MM.1S (cell line): ENCODE results near the gene EAF1.
"Not testable (repeated sequence)": the region's sequence is repeated elsewhere in the genome, so short reads cannot be mapped to it uniquely, and the experiment has no call there.

Experiments
- DNase-seq: peaks from one replicate; pipeline ENCODE4 v3.0.0-alpha.2; 2015
- H2AFZ ChIP-seq: fragments of 300-600 bp; sonication (generic); 2 replicates; pipeline ENCODE4 v1.6.0; 2016; ENCODE audit warnings: antibody characterized with exemption, low read length
- H3F3A ChIP-seq: fragments of 300-600 bp; sonication (generic); 2 replicates; pipeline ENCODE4 v1.6.1; 2016; ENCODE audit warnings: mild to moderate bottlenecking, antibody characterized with exemption, low read length, moderate library complexity, mixed read lengths; ENCODE audit not compliant: insufficient read depth
- H3K27ac ChIP-seq: fragments of 300-600 bp; sonication (generic); 2 replicates; pipeline ENCODE4 v1.5.1; 2016; ENCODE audit warnings: mild to moderate bottlenecking, low read length
- H3K27me3 ChIP-seq: fragments of 300-600 bp; sonication (generic); replicated peaks from 2 replicates; pipeline ENCODE4 v1.6.0; 2016; ENCODE audit warnings: low read length; ENCODE audit not compliant: insufficient read depth
- H3K36me3 ChIP-seq: fragments of 300-600 bp; sonication (generic); replicated peaks from 2 replicates; pipeline ENCODE4 v1.6.1; 2016; ENCODE audit warnings: mild to moderate bottlenecking, low read length, mixed read lengths; ENCODE audit not compliant: insufficient read depth
- H3K4me1 ChIP-seq: fragments of 300-600 bp; sonication (generic); 2 replicates; pipeline ENCODE4 v1.6.1; 2016; ENCODE audit warnings: low read length, mixed read lengths
- H3K4me2 ChIP-seq: fragments of 300-600 bp; sonication (generic); 2 replicates; pipeline ENCODE4 v1.6.0; 2016; ENCODE audit warnings: low read depth, low read length
- H3K4me3 ChIP-seq: fragments of 300-600 bp; sonication (generic); 2 replicates; pipeline ENCODE4 v1.5.1; 2016; ENCODE audit warnings: low read length, mixed read lengths
- H3K79me2 ChIP-seq: fragments of 300-600 bp; sonication (generic); 2 replicates; pipeline ENCODE4 v1.6.1; 2016; ENCODE audit warnings: mixed run types, low read length, mixed read lengths
- H3K9ac ChIP-seq: fragments of 300-600 bp; sonication (generic); 2 replicates; pipeline ENCODE4 v1.6.1; 2016; ENCODE audit warnings: low read length, mixed read lengths
- H3K9me2 ChIP-seq: fragments of 300-600 bp; sonication (generic); replicated peaks from 2 replicates; pipeline ENCODE4 v1.6.1; 2016; ENCODE audit warnings: mild to moderate bottlenecking, low read length, mixed read lengths; ENCODE audit not compliant: insufficient read depth
- H3K9me3 ChIP-seq: fragments of 300-600 bp; sonication (generic); replicated peaks from 2 replicates; pipeline ENCODE4 v1.6.1; 2016; ENCODE audit warnings: mild to moderate bottlenecking, low read length, mixed read lengths; ENCODE audit not compliant: insufficient read depth
- H4K20me1 ChIP-seq: fragments of 300-600 bp; sonication (generic); 2 replicates; pipeline ENCODE4 v1.6.1; 2016; ENCODE audit warnings: mild to moderate bottlenecking, low read length, moderate library complexity, mixed read lengths; ENCODE audit not compliant: insufficient read depth
- EZH2 ChIP-seq: fragments of 300-600 bp; sonication (generic); optimal IDR thresholded peaks from 2 replicates; pipeline ENCODE3; 2017; ENCODE audit warnings: low read depth, mild to moderate bottlenecking, antibody characterized with exemption, low read length, mixed read lengths
- EZH2phosphoT487 ChIP-seq: fragments of 300-600 bp; sonication (generic); IDR thresholded peaks from 2 replicates; pipeline ENCODE4 v1.6.1; 2018; ENCODE audit warnings: antibody characterized with exemption, low read length
- TF ChIP-seq, protein P1 (sequence below): fragments of 300-600 bp; sonication (generic); IDR thresholded peaks from 2 replicates; pipeline ENCODE4 v1.5.1; 2016; ENCODE audit warnings: antibody characterized with exemption, low read length, mixed read lengths

Gene EAF1

DNA sequence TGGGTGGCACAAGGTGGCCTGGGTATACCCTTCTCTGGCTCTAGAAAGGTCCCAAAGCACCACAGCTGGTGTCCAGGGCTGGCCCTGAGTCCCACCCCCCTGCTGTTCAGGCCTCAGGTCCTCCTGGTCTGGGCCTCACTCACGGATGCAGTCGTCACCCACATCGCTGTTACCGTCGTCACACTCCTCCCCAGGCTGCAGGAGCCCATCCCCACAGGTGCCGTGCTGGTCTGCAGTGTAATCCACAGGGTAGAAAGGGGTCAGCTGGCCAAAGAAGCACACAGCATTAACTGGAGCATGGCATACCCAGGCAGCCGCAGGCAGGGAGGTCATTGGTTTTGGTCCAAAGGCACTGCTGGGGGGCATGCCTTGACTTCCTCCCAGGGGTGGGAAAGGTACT is 28.4 kb downstream of the EAF1 start:
- Histone ChIP-seq H3K4me3 (no peak overlapping the region), H3K9ac (no peak overlapping the region), H4K20me1 (no peaks in the 10 kb centered on the region), H3K4me2 (no peak overlapping the region), H3K9me3 (no peaks in the 10 kb centered on the region), H3K27me3 (no peaks in the 10 kb centered on the region), H3K27ac (no peak overlapping the region), H2AFZ (no peak overlapping the region), H3F3A (no peaks in the 10 kb centered on the region), H3K4me1 (peaks cover 3% of the 10 kb centered on the region), H3K9me2 (no peaks in the 10 kb centered on the region), H3K79me2 (no peaks in the 10 kb centered on the region), H3K36me3 (no peaks in the 10 kb centered on the region)
- DNase-seq: no peak
- TF ChIP-seq EZH2phosphoT487 (no peak), EZH2 (no peak)
- TF ChIP-seq, protein P1, sequence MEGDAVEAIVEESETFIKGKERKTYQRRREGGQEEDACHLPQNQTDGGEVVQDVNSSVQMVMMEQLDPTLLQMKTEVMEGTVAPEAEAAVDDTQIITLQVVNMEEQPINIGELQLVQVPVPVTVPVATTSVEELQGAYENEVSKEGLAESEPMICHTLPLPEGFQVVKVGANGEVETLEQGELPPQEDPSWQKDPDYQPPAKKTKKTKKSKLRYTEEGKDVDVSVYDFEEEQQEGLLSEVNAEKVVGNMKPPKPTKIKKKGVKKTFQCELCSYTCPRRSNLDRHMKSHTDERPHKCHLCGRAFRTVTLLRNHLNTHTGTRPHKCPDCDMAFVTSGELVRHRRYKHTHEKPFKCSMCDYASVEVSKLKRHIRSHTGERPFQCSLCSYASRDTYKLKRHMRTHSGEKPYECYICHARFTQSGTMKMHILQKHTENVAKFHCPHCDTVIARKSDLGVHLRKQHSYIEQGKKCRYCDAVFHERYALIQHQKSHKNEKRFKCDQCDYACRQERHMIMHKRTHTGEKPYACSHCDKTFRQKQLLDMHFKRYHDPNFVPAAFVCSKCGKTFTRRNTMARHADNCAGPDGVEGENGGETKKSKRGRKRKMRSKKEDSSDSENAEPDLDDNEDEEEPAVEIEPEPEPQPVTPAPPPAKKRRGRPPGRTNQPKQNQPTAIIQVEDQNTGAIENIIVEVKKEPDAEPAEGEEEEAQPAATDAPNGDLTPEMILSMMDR: no peak

- TF ChIP-seq EZH2 (no peak), EZH2phosphoT487 (no peak)
- TF ChIP-seq, protein P1: no peak
- Histone ChIP-seq H3K9me3 (no peaks in the 10 kb centered on the region), H3K4me3 (no peak overlapping the region), H3F3A (no peaks in the 10 kb centered on the region), H3K9ac (no peak overlapping the region), H3K27ac (no peak overlapping the region), H3K27me3 (no peaks in the 10 kb centered on the region), H2AFZ (no peak overlapping the region), H3K4me2 (no peak overlapping the region), H3K9me2 (no peaks in the 10 kb centered on the region), H3K36me3 (no peaks in the 10 kb centered on the region), H4K20me1 (no peaks in the 10 kb centered on the region), H3K79me2 (no peaks in the 10 kb centered on the region), H3K4me1 (peaks cover 9% of the 10 kb centered on the region)
- DNase-seq: no peak
These were observed 28.9 kb downstream of the EAF1 start for GRCh38 chr3:15456321-15456720.

GRCh38 chr3:15456915-15457314 is 29.5 kb downstream of the EAF1 start:
- peaks cover 12% of the 10 kb centered on the region for H3K4me1 ChIP-seq
- H3K4me2 ChIP-seq, H2AFZ ChIP-seq, H3K4me3 ChIP-seq, H3K27me3 ChIP-seq, H3F3A ChIP-seq, H3K9ac ChIP-seq, H3K9me2 ChIP-seq, H4K20me1 ChIP-seq, DNase-seq, H3K36me3 ChIP-seq, H3K9me3 ChIP-seq, H3K27ac ChIP-seq, H3K79me2 ChIP-seq: not testable (repeated sequence)

DNA sequence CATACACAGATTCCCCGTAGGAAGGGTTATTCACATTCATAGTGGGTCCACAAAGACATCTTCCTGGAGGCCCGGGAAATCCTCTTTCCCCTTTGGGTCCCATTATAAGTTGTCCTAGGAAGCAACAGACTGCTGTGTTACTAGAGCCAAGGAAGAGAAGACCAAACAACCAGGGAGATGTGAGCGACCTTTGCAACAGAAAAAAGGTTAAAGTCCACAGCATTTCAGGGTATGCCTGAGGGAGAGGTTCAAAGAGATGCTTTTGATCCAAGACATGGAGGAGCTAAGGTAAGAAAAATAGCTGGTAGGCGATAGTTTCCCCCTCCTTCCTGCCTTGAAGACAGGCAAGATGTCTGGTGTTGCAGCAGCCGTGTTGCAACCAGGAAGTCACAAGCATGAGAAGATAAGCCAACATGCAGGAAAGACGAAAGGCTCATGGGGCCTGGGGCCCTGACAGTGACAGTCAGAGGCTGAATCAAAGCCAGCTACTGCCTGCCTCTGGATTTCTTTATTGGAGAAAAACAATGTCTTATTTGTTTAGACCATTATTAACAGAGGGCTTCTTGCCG is 30.9 kb downstream of the EAF1 start:
- no peak overlapping the region for H3K4me3 ChIP-seq
- no peak for DNase-seq

More for the DNA sequence above, 30.9 kb downstream of the EAF1 start:
- H3K9ac ChIP-seq: no peak overlapping the region
- H3F3A ChIP-seq: no peaks in the 10 kb centered on the region
- H3K4me2 ChIP-seq: no peak overlapping the region
- TF ChIP-seq EZH2phosphoT487 (no peak), EZH2 (no peak)
- TF ChIP-seq, protein P1: no peak
- no peaks in the 10 kb centered on the region for H3K9me3 ChIP-seq
- H3K27me3 ChIP-seq: no peaks in the 10 kb centered on the region
- H3K9me2 ChIP-seq: no peaks in the 10 kb centered on the region
- H4K20me1 ChIP-seq: no peaks in the 10 kb centered on the region
- no peak overlapping the region for H3K27ac ChIP-seq
- no peaks in the 10 kb centered on the region for H3K79me2 ChIP-seq
- no peak overlapping the region for H2AFZ ChIP-seq
- no peaks in the 10 kb centered on the region for H3K36me3 ChIP-seq
- peaks cover 12% of the 10 kb centered on the region for H3K4me1 ChIP-seq
